Neuronal stem cell (in vitro differentiated cells): Measurements from ENCODE around the gene CASZ1.
A peak's percentile ranks its signal among the peaks of the same experiment; 100 is the strongest.

Experiments
- DNase-seq: peaks from one replicate; pipeline ENCODE4 v3.0.0-alpha.2; 2013; ENCODE audit warnings: low spot score
- H2AFZ ChIP-seq: one replicate; pipeline ENCODE4 v1.6.1; 2013; ENCODE audit warnings: mild to moderate bottlenecking, low read length, inconsistent platforms
- H2AK5ac ChIP-seq: 2 replicates; pipeline ENCODE4 v1.6.1; 2013; ENCODE audit warnings: low read depth, mild to moderate bottlenecking, inconsistent platforms, low read length, moderate library complexity, mixed read lengths
- H2BK120ac ChIP-seq: 2 replicates; pipeline ENCODE4 v1.6.1; 2013; ENCODE audit warnings: low read depth, mild to moderate bottlenecking, inconsistent platforms, low read length, moderate library complexity, mixed read lengths
- H2BK12ac ChIP-seq: one replicate; pipeline ENCODE4 v1.6.1; 2013; ENCODE audit warnings: low read length, inconsistent platforms
- H2BK15ac ChIP-seq: 2 replicates; pipeline ENCODE4 v1.6.1; 2013; ENCODE audit warnings: mild to moderate bottlenecking, low read length, inconsistent platforms, mixed read lengths
- H2BK5ac ChIP-seq: one replicate; pipeline ENCODE4 v1.6.1; 2013; ENCODE audit warnings: inconsistent platforms, mild to moderate bottlenecking, low read length, moderate library complexity
- H3K14ac ChIP-seq: one replicate; pipeline ENCODE4 v1.6.1; 2013; ENCODE audit warnings: low read length, inconsistent platforms
- H3K18ac ChIP-seq: 2 replicates; pipeline ENCODE4 v1.6.1; 2013; ENCODE audit warnings: low read length, inconsistent platforms
- H3K23ac ChIP-seq: 2 replicates; pipeline ENCODE4 v1.6.1; 2013; ENCODE audit warnings: low read depth, mild to moderate bottlenecking, mixed read lengths, low read length, inconsistent platforms; ENCODE audit not compliant: poor library complexity
- H3K27ac ChIP-seq: replicated peaks from 3 replicates; pipeline ENCODE4 v1.5.1; 2013; ENCODE audit warnings: low read length, inconsistent platforms
- H3K27me3 ChIP-seq, 3 experiments: 2 replicates each; pipeline ENCODE4 v1.6.1; 2013; ENCODE audit warnings: low read length in 3 of 3, mild to moderate bottlenecking in 2 of 3, inconsistent platforms in 1 of 3, low read depth in 1 of 3, mixed read lengths in 1 of 3, moderate library complexity in 1 of 3; ENCODE audit not compliant: control insufficient read depth in 3 of 3, insufficient read depth in 3 of 3
- H3K36me3 ChIP-seq, 2 donors: replicated peaks in 1 of 2; 2 replicates each; pipeline ENCODE4 v1.6.1; 2013; ENCODE audit warnings: low read length in 2 of 2; ENCODE audit not compliant: control insufficient read depth in 2 of 2, insufficient read depth in 2 of 2
- H3K4ac ChIP-seq: 2 replicates; pipeline ENCODE4 v1.6.1; 2013; ENCODE audit warnings: inconsistent platforms, mild to moderate bottlenecking, low read length, moderate library complexity
- H3K4me1 ChIP-seq, 2 donors: 1 replicate in 1 of 2; 2 replicates in 1 of 2; pipeline ENCODE4 v1.6.1; 2013; ENCODE audit warnings: low read length in 2 of 2, low read depth in 1 of 2; ENCODE audit not compliant: control insufficient read depth in 2 of 2, insufficient read depth in 1 of 2
- H3K4me2 ChIP-seq: one replicate; pipeline ENCODE4 v1.6.1; 2013; ENCODE audit warnings: mild to moderate bottlenecking, low read length, inconsistent platforms; ENCODE audit not compliant: insufficient read depth, poor library complexity, severe bottlenecking
- H3K4me3 ChIP-seq, 2 donors: 2 replicates each; pipeline ENCODE4 v1.5.1; 2013; ENCODE audit warnings: low read length in 2 of 2, mild to moderate bottlenecking in 2 of 2, inconsistent platforms in 1 of 2, moderate library complexity in 1 of 2
- H3K79me1 ChIP-seq: one replicate; pipeline ENCODE4 v1.6.1; 2013; ENCODE audit warnings: low read depth, mild to moderate bottlenecking, inconsistent platforms, low read length, moderate library complexity
- H3K9ac ChIP-seq: one replicate; pipeline ENCODE4 v1.6.1; 2013; ENCODE audit warnings: mild to moderate bottlenecking, low read depth, low read length, inconsistent platforms; ENCODE audit not compliant: poor library complexity
- H3K9me3 ChIP-seq, 2 donors: replicated peaks in 1 of 2; 2 replicates each; pipeline versions ENCODE3 to v1.6.1; 2013; ENCODE audit warnings: low read length in 2 of 2, mild to moderate bottlenecking in 2 of 2, inconsistent platforms in 1 of 2, low read depth in 1 of 2, mixed read lengths in 1 of 2, moderate library complexity in 1 of 2; ENCODE audit not compliant: control insufficient read depth in 2 of 2, insufficient read depth in 1 of 2
- H4K8ac ChIP-seq: one replicate; pipeline ENCODE4 v1.6.1; 2013; ENCODE audit warnings: low read depth, mild to moderate bottlenecking, inconsistent platforms, low read length, moderate library complexity
- H4K91ac ChIP-seq: one replicate; pipeline ENCODE4 v1.6.1; 2013; ENCODE audit warnings: low read length, low read depth, mild to moderate bottlenecking, inconsistent platforms; ENCODE audit not compliant: poor library complexity
- WGBS, 2 donors: extraction: QIAGEN DNeasy Blood & Tissue Kit; methylation state at CpG; one replicate each; pipeline ENCODE4 v1.1.7; 2013; ENCODE audit warnings: missing lambda C conversion rate in 2 of 2, mixed read lengths in 1 of 2; ENCODE audit not compliant: insufficient read length in 2 of 2, insufficient replicate concordance in 1 of 2; ENCODE audit errors: extremely low coverage in 2 of 2; 5-methylcytosine and 5-hydroxymethylcytosine counted together

CASZ1 gene

GRCh38 chr1:10734375-10734774 lies 62.1 kb downstream of the CASZ1 start:
- Histone ChIP-seq H2AK5ac (no peak overlapping the region), H3K14ac (no peak overlapping the region), H3K27me3 (no peaks in the 10 kb centered on the region), H3K9me3 (no peaks in the 10 kb centered on the region), H4K91ac (no peak overlapping the region), H3K36me3 (no peaks in the 10 kb centered on the region), H3K4me1 (peaks cover 38 to 42% of the 10 kb centered on the region in 2 donors), H2BK120ac (no peak overlapping the region), H3K4me3 (peak overlapping the region in 1 of 2 donors; percentile 34), H2AFZ (peak overlapping the region; percentile 84), H2BK5ac (no peak overlapping the region), H2BK15ac (no peak overlapping the region), H3K27ac (peak overlapping the region; percentile 44), H3K18ac (peak overlapping the region; percentile 72), H3K23ac (no peak overlapping the region), H3K9ac (no peak overlapping the region), H3K4me2 (no peak overlapping the region), H4K8ac (no peak overlapping the region), H3K79me1 (peaks cover 4% of the 10 kb centered on the region), H2BK12ac (no peak overlapping the region), H3K4ac (no peak overlapping the region)
- WGBS, 2 donors = no CpG with 5 or more reads among the region's 6 CpGs
- DNase-seq = no peak

GRCh38 chr1:10733474-10734366 lies 62.7 kb downstream of the CASZ1 start:
- Histone ChIP-seq H3K79me1 (peaks cover 4% of the 10 kb centered on the region), H3K14ac (peak overlapping the region; percentile 75), H4K8ac (no peak overlapping the region), H3K4me3 (no peak overlapping the region), H2BK15ac (peak overlapping the region; percentile 75), H3K4ac (peak overlapping the region; percentile 30), H2BK12ac (no peak overlapping the region), H3K23ac (peak overlapping the region; percentile 25), H3K4me2 (no peak overlapping the region), H2BK5ac (no peak overlapping the region), H3K4me1 (peaks cover 38 to 42% of the 10 kb centered on the region in 2 donors), H3K18ac (peak overlapping the region; percentile 81), H3K9ac (no peak overlapping the region), H3K27me3 (no peaks in the 10 kb centered on the region), H3K36me3 (no peaks in the 10 kb centered on the region), H3K27ac (no peak overlapping the region), H4K91ac (no peak overlapping the region), H2AK5ac (peak overlapping the region; percentile 63), H2BK120ac (no peak overlapping the region), H2AFZ (no peak overlapping the region), H3K9me3 (no peaks in the 10 kb centered on the region)
- WGBS, 2 donors = no CpG with 5 or more reads among the region's 11 CpGs
- no peak for DNase-seq

- Histone ChIP-seq H2BK120ac (no peak overlapping the region), H3K27me3 (peaks cover 0 to 20% (median 0%) of the 10 kb centered on the region in 3 experiments), H3K79me1 (peaks cover 4% of the 10 kb centered on the region), H2BK12ac (no peak overlapping the region), H2AK5ac (no peak overlapping the region), H2AFZ (no peak overlapping the region), H3K4me2 (no peak overlapping the region), H3K27ac (no peak overlapping the region), H3K18ac (no peak overlapping the region), H3K4me3 (no peak overlapping the region), H2BK5ac (no peak overlapping the region), H2BK15ac (no peak overlapping the region), H3K9ac (no peak overlapping the region), H3K36me3 (no peaks in the 10 kb centered on the region), H3K14ac (no peak overlapping the region), H3K9me3 (no peaks in the 10 kb centered on the region), H3K4me1 (peaks cover 53 to 57% of the 10 kb centered on the region in 2 donors), H4K91ac (no peak overlapping the region), H4K8ac (no peak overlapping the region), H3K23ac (no peak overlapping the region), H3K4ac (no peak overlapping the region)
- no peak for DNase-seq
- WGBS, 2 donors = no CpG with 5 or more reads among the region's 7 CpGs
These were observed 65.5 kb downstream of the CASZ1 start for GRCh38 chr1:10730985-10731384.
